ENCODE data around the gene NCOA1. TPM values are rescaled to one million over a fixed set of nuclear protein-coding genes. Genes with fewer than 3 reads are reported as not detected.

The NCOA1 gene
- total RNA-seq, 1 experiment from 2014 or later, result 15.4 TPM

- no peaks in the 10 kb centered on the region for H3K9me3 Mint-ChIP-seq (ENCODE audit: unreplicated experiment)
- ChIA-PET POLR2A (no interaction called here), CTCF (no interaction called here)
Observed at GRCh38 chr2:24474053-24474452, 17.0 kb upstream of the NCOA1 start.

GRCh38 chr2:24477229-24477628, 13.8 kb upstream of the NCOA1 start:
- H3K9me3 Mint-ChIP-seq (ENCODE audit: unreplicated experiment), result no peaks in the 10 kb centered on the region
- no TSS peak for BruUV-seq (replicated peaks)
- no peak for TF ChIP-seq CTCF (IDR thresholded peaks at IDR 0.05; ENCODE audit: unreplicated experiment)
- DNase-seq (ENCODE audit: unreplicated experiment), result no peak
- ChIA-PET POLR2A (no interaction called here), CTCF (no interaction called here)
- H3K27ac Mint-ChIP-seq (ENCODE audit: low read depth, unreplicated experiment), result no peak overlapping the region
- H3K4me3 Mint-ChIP-seq (ENCODE audit: unreplicated experiment), result no peak overlapping the region
- no peaks in the 10 kb centered on the region for H3K27me3 Mint-ChIP-seq (ENCODE audit: insufficient read depth, unreplicated experiment)
- H3K36me3 Mint-ChIP-seq (ENCODE audit: insufficient read depth, unreplicated experiment), result no peaks in the 10 kb centered on the region
- intact Hi-C loops (cut with micrococcal nuclease), result no loop called here
- no peaks in the 10 kb centered on the region for H3K4me1 Mint-ChIP-seq (ENCODE audit: insufficient read depth, unreplicated experiment)

More at GRCh38 chr2:24474053-24474452, 17.0 kb upstream of the NCOA1 start:
- Mint-ChIP-seq H3K27ac (ENCODE audit: low read depth, unreplicated experiment) (no peak overlapping the region), H3K27me3 (ENCODE audit: insufficient read depth, unreplicated experiment) (no peaks in the 10 kb centered on the region), H3K36me3 (ENCODE audit: insufficient read depth, unreplicated experiment) (no peaks in the 10 kb centered on the region), H3K4me3 (ENCODE audit: unreplicated experiment) (no peak overlapping the region), H3K4me1 (ENCODE audit: insufficient read depth, unreplicated experiment) (no peaks in the 10 kb centered on the region)
- TF ChIP-seq CTCF (IDR thresholded peaks at IDR 0.05; ENCODE audit: unreplicated experiment), result no peak
- intact Hi-C loops (cut with micrococcal nuclease), result no loop called here
- DNase-seq (ENCODE audit: unreplicated experiment), result no peak
- no TSS peak for BruUV-seq (replicated peaks)

- Mint-ChIP-seq H3K9me3 (ENCODE audit: unreplicated experiment) (no peaks in the 10 kb centered on the region), H3K27me3 (ENCODE audit: insufficient read depth, unreplicated experiment) (no peaks in the 10 kb centered on the region), H3K27ac (ENCODE audit: low read depth, unreplicated experiment) (no peak overlapping the region), H3K36me3 (ENCODE audit: insufficient read depth, unreplicated experiment) (no peaks in the 10 kb centered on the region), H3K4me3 (ENCODE audit: unreplicated experiment) (no peak overlapping the region), H3K4me1 (ENCODE audit: insufficient read depth, unreplicated experiment) (no peaks in the 10 kb centered on the region)
- BruUV-seq (replicated peaks), result no TSS peak
- TF ChIP-seq CTCF (IDR thresholded peaks at IDR 0.05; ENCODE audit: unreplicated experiment), result no peak
- CTCF ChIA-PET, result no interaction called here
- no peak for DNase-seq (ENCODE audit: unreplicated experiment)
- POLR2A ChIA-PET, result no interaction called here
- intact Hi-C loops (cut with micrococcal nuclease), result no loop called here
Observed at GRCh38 chr2:24478243-24478642, 12.8 kb upstream of the NCOA1 start.

DNA sequence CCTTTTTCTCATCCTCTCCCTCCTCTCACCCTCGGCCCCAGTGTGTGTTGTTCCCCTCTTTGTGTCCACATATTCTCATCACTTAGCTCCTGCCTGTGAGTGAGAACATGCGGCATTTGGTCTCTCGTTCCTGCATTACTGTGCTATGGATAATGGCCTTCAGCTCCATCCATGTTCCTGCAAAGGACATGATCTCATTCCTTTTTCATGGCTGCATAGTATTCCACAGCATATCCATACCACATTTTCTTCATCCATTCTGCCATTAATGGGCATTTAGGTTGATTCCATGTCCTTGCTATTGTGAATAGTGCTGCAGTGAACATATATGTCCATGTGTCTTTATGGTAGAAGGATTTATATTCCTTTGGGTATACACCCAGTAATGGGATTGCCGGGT, 10.8 kb upstream of the NCOA1 start:
- H3K4me3 Mint-ChIP-seq (ENCODE audit: unreplicated experiment), result no peak overlapping the region
- DNase-seq (ENCODE audit: unreplicated experiment), result no peak
- ChIA-PET CTCF (interaction anchor here (0.6 kb wide), 2 partner anchors 300 to 317 kb away, joined by 3 to 4 read pairs; no protein-coding TSS in a partner anchor), POLR2A (no interaction called here)
- TF ChIP-seq CTCF (IDR thresholded peaks at IDR 0.05; ENCODE audit: unreplicated experiment), result no peak
- intact Hi-C loops (cut with micrococcal nuclease), result no loop called here
- H3K27ac Mint-ChIP-seq (ENCODE audit: low read depth, unreplicated experiment), result no peak overlapping the region
- H3K36me3 Mint-ChIP-seq (ENCODE audit: insufficient read depth, unreplicated experiment), result no peaks in the 10 kb centered on the region
- H3K27me3 Mint-ChIP-seq (ENCODE audit: insufficient read depth, unreplicated experiment), result no peaks in the 10 kb centered on the region
- BruUV-seq (replicated peaks), result no TSS peak
- no peaks in the 10 kb centered on the region for H3K4me1 Mint-ChIP-seq (ENCODE audit: insufficient read depth, unreplicated experiment)
- no peaks in the 10 kb centered on the region for H3K9me3 Mint-ChIP-seq (ENCODE audit: unreplicated experiment)

Data from MCF 10A (cell line).